Measurements from ENCODE around the gene INPP4B. TPM values are rescaled to one million over a fixed set of nuclear protein-coding genes. Genes with fewer than 3 reads are reported as not detected.

The INPP4B gene
- total RNA-seq, 2 experiments from 2014 or later: 45.7 to 46.3 TPM

DNA sequence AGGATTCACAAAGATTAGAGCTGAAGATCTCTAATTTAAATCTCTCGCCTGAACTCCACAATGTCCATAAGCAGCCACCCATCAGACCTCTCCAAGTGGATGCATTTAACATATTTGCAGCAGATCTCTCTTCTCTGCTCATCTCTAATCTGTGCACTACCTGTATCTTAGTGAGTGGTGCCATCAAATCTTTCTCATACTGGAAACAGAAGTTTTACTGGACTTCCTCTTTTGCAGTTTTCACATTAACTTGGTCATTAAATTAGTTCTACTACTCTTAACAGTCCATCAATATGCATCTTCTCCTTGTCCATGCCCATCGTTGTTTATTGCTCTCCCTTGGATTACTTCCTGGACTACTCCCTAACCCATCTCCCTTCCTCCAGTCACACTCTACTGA, 721.2 kb downstream of the INPP4B start:
- H3K27me3 Mint-ChIP-seq: no peaks in the 10 kb centered on the region
- H3K9me3 Mint-ChIP-seq: no peaks in the 10 kb centered on the region
- peaks cover 33% of the 10 kb centered on the region for H3K36me3 Mint-ChIP-seq
- peaks cover 6% of the 10 kb centered on the region for H3K4me1 Mint-ChIP-seq
- no peak overlapping the region for H3K27ac Mint-ChIP-seq
- no peak overlapping the region for H3K4me3 Mint-ChIP-seq
- no peak for DNase-seq

DNA sequence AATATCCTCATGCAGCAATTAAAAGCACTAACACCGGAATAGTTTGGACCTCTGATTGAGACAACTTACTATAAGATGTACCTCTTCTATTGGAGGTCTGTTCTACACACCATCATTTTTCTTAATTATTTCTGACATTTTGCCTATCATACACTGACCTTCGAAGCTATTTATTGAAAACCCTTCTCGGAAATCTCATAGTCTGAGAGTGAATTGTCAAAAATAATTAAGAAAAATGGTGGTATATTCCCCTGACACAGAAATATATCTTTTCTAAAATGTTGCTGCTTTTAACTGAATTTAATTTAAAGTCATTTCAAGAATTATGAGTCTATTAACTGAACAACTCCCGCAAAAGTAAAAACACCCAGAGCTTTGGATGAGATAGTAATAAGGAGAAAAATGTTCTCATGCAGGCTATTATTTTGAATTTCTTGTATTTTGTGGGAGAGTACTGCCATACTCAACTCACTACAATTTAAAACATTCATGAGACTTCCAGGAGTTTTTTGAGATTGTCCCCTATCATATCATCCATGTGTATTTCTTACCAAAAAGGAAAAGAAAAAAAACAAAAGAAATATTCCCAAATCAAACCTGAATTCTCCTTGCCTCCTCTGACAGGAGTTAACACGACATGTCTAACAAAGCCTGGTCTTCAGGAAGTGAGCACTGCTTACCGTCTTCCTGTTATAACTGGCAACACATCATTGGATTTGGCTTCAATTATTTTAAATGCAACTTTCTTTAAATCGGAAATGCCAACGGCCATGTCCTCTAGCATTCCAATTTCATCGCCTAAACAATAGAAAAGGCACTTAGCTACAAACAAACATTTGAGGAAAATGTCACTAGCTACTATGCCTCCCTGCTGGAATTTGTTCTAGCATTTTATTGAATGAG, 724.4 kb downstream of the INPP4B start:
- DNase-seq: no peak
- Mint-ChIP-seq H3K4me1 (peaks cover 3% of the 10 kb centered on the region), H3K27ac (no peak overlapping the region), H3K36me3 (peaks cover 56% of the 10 kb centered on the region), H3K27me3 (no peaks in the 10 kb centered on the region), H3K4me3 (no peak overlapping the region), H3K9me3 (peaks cover 2% of the 10 kb centered on the region)

DNA sequence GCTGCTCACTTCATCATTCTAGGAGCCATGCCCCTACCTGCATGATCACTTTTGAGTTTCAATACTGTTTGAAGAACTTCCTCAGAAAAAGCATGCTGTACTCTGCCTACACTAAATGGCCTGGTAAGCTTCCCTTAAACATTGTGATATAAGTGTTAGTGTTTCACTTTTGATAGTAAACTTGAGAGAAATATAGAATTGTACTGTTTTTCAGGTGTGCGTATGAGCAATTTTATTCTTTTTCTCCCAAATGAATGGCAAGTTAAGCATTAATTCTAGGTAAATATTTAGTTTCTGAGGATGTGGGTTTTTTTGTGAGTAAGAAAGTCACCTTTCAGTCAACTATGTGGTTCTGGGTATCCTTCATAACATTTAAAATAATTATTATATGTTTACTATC, 725.2 kb downstream of the INPP4B start:
- Mint-ChIP-seq H3K4me3 (no peak overlapping the region), H3K9me3 (peaks cover 2% of the 10 kb centered on the region), H3K27ac (no peak overlapping the region), H3K27me3 (no peaks in the 10 kb centered on the region), H3K36me3 (peaks cover 63% of the 10 kb centered on the region), H3K4me1 (peaks cover 3% of the 10 kb centered on the region)
- DNase-seq: no peak

- no peak overlapping the region for H3K4me3 Mint-ChIP-seq
- H3K36me3 Mint-ChIP-seq: peaks cover 54% of the 10 kb centered on the region
- no peaks in the 10 kb centered on the region for H3K4me1 Mint-ChIP-seq
- no peak for DNase-seq
- no peaks in the 10 kb centered on the region for H3K9me3 Mint-ChIP-seq
- no peaks in the 10 kb centered on the region for H3K27me3 Mint-ChIP-seq
- no peak overlapping the region for H3K27ac Mint-ChIP-seq
Observed at GRCh38 chr4:142112451-142112850, 733.6 kb downstream of the INPP4B start.

- Mint-ChIP-seq H3K27ac (no peak overlapping the region), H3K4me1 (no peaks in the 10 kb centered on the region), H3K36me3 (peaks cover 34% of the 10 kb centered on the region), H3K4me3 (no peak overlapping the region), H3K9me3 (no peaks in the 10 kb centered on the region), H3K27me3 (no peaks in the 10 kb centered on the region)
- DNase-seq: no peak
Observed at GRCh38 chr4:142110136-142110535, 736.0 kb downstream of the INPP4B start.

DNA sequence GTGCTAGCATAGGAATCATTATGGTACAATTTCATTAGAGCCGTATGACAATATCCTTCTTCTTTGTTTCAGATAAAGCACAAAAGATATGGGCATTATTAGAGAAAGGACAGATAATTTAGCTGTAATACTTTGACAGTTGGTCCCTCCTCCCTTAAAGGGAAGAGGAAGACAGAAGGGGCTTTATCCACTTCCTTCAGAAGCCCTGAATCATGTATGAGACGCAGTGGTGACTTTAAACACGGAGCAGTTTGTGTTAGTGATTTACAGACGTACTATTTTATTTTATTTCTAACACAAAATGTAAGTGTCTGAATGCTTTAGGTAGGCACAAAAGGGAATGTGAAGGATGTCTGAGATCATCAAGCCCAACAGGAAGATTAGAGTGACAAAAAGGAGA, 742.1 kb downstream of the INPP4B start:
- Mint-ChIP-seq H3K36me3 (peaks cover 16% of the 10 kb centered on the region), H3K27me3 (no peaks in the 10 kb centered on the region)
- no peak for DNase-seq

GRCh38 chr4:142101401-142101800, 744.7 kb downstream of the INPP4B start:
- no peaks in the 10 kb centered on the region for H3K9me3 Mint-ChIP-seq
- no peak overlapping the region for H3K27ac Mint-ChIP-seq
- peaks cover 17% of the 10 kb centered on the region for H3K36me3 Mint-ChIP-seq
- H3K4me3 Mint-ChIP-seq: no peak overlapping the region
- no peaks in the 10 kb centered on the region for H3K4me1 Mint-ChIP-seq
- no peak for DNase-seq
- H3K27me3 Mint-ChIP-seq: no peaks in the 10 kb centered on the region

More for the DNA sequence above, 742.1 kb downstream of the INPP4B start:
- H3K27ac Mint-ChIP-seq: no peak overlapping the region
- H3K9me3 Mint-ChIP-seq: no peaks in the 10 kb centered on the region
- H3K4me3 Mint-ChIP-seq: no peak overlapping the region
- no peaks in the 10 kb centered on the region for H3K4me1 Mint-ChIP-seq

DNA sequence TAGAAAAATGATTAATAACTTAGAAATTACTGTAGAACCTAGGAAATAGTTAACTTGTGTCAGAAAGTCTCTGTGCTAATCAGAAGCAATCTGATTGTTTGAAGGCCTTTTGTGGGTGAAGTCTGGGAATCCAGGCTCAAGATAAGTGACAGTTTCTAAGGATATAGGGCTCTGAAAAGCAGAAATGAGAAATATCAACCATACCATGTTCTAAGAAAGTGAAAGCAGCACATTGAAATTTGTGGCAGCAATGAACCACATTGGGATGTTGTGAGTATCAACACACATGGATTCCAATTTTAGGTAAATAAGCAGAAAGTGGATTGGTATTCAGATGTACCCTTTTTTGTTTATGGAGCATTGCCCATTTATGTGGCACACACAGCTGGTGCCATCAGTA, 745.2 kb downstream of the INPP4B start:
- Mint-ChIP-seq H3K27ac (no peak overlapping the region), H3K36me3 (peaks cover 19% of the 10 kb centered on the region), H3K27me3 (no peaks in the 10 kb centered on the region), H3K9me3 (no peaks in the 10 kb centered on the region), H3K4me1 (no peaks in the 10 kb centered on the region), H3K4me3 (no peak overlapping the region)
- no peak for DNase-seq

- no peak overlapping the region for H3K27ac Mint-ChIP-seq
- H3K9me3 Mint-ChIP-seq: no peaks in the 10 kb centered on the region
- no peaks in the 10 kb centered on the region for H3K27me3 Mint-ChIP-seq
- no peak for DNase-seq
- H3K4me1 Mint-ChIP-seq: no peaks in the 10 kb centered on the region
- peaks cover 29% of the 10 kb centered on the region for H3K36me3 Mint-ChIP-seq
- H3K4me3 Mint-ChIP-seq: no peak overlapping the region
Observed at GRCh38 chr4:142098900-142099545, 747.1 kb downstream of the INPP4B start.

- Mint-ChIP-seq H3K27me3 (no peaks in the 10 kb centered on the region), H3K4me1 (no peaks in the 10 kb centered on the region), H3K36me3 (peaks cover 29% of the 10 kb centered on the region), H3K9me3 (no peaks in the 10 kb centered on the region), H3K4me3 (no peak overlapping the region), H3K27ac (no peak overlapping the region)
- no peak for DNase-seq
Observed at GRCh38 chr4:142098380-142098779, 747.7 kb downstream of the INPP4B start.

DNA sequence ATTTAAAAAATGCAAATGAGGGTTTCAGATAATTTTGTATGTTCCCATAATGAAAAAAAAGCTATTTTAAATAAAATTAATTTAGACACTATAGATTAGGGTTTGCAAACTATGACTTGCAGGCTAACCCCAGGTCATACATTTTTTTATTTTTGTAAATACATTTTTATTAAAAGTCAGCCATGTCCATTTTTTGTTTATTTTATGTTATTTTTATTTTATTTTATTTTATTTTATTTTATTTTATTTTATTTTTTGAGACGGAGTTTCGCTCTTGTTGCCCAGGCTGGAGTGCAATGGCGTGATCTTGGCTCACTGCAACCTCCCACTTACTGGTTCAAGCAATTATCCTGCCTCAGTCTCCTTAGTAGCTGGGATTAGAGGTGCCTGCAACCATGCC, 749.1 kb downstream of the INPP4B start:
- peaks cover 31% of the 10 kb centered on the region for H3K36me3 Mint-ChIP-seq
- H3K27me3 Mint-ChIP-seq: no peaks in the 10 kb centered on the region
- no peak for DNase-seq
- H3K4me3 Mint-ChIP-seq: no peak overlapping the region
- H3K4me1 Mint-ChIP-seq: no peaks in the 10 kb centered on the region
- no peaks in the 10 kb centered on the region for H3K9me3 Mint-ChIP-seq
- no peak overlapping the region for H3K27ac Mint-ChIP-seq

- no peaks in the 10 kb centered on the region for H3K4me1 Mint-ChIP-seq
- H3K36me3 Mint-ChIP-seq: peaks cover 34% of the 10 kb centered on the region
- no peaks in the 10 kb centered on the region for H3K27me3 Mint-ChIP-seq
- H3K9me3 Mint-ChIP-seq: no peaks in the 10 kb centered on the region
- no peak overlapping the region for H3K27ac Mint-ChIP-seq
- H3K4me3 Mint-ChIP-seq: no peak overlapping the region
- DNase-seq: no peak
Observed at GRCh38 chr4:142095886-142096605, 750.1 kb downstream of the INPP4B start.

DNA sequence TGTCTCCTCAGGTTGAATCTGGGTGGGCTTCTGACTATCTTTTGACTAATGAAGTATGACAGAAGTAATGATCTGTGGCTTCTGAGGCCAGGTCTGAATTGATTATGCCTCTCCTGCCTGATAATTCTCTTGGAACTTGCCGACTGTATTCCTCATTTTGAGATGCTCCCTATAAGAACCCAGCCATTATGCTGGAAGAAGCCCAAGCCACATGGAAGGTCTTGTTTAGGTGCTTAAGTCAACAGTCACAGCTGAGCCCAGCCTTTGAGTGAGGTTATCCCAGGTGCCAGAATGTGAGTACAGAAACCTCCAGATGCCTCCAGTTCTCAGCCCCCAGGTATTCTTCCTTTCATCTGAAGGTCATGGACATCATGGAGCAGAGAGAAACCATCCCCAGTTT, 753.2 kb downstream of the INPP4B start:
- Mint-ChIP-seq H3K4me3 (no peak overlapping the region), H3K27ac (no peak overlapping the region)

DNA sequence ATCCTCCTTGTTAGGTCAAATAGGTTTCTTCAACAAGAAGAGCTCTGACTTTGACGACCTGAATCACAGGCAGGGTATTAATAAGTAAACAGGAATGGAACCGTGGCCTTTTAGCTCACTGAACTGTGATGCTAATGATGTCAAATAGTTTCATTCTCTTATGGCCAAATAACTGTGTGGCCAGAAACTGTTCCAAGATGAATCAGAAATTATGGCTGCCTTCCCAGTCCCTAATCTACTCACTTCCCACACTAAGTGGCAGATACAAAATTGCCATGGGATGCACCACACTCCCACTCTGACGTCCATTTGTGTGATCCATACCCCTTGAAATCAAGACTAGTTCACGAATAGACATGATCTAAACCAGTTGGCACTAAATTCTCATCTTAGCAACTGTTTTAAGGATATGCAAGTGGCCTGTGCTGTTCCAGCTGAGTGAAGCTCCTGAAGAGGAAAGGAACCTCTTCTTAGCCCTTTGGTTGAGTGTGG, 754.4 kb downstream of the INPP4B start:
- H3K4me1 Mint-ChIP-seq: no peaks in the 10 kb centered on the region
- no peaks in the 10 kb centered on the region for H3K9me3 Mint-ChIP-seq
- H3K4me3 Mint-ChIP-seq: no peak overlapping the region
- H3K27ac Mint-ChIP-seq: no peak overlapping the region
- peaks cover 31% of the 10 kb centered on the region for H3K36me3 Mint-ChIP-seq
- no peak for DNase-seq
- H3K27me3 Mint-ChIP-seq: no peaks in the 10 kb centered on the region

More for the DNA sequence above, 753.2 kb downstream of the INPP4B start:
- Mint-ChIP-seq H3K27me3 (no peaks in the 10 kb centered on the region), H3K4me1 (no peaks in the 10 kb centered on the region), H3K9me3 (no peaks in the 10 kb centered on the region), H3K36me3 (peaks cover 29% of the 10 kb centered on the region)
- DNase-seq: no peak

- Mint-ChIP-seq H3K27ac (no peak overlapping the region), H3K4me1 (no peaks in the 10 kb centered on the region), H3K27me3 (no peaks in the 10 kb centered on the region), H3K36me3 (peaks cover 31% of the 10 kb centered on the region), H3K9me3 (no peaks in the 10 kb centered on the region), H3K4me3 (no peak overlapping the region)
- no peak for DNase-seq
Observed at GRCh38 chr4:142091085-142091513, 755.0 kb downstream of the INPP4B start.
